ENCODE measurements around the gene HIVEP3. TPM values are rescaled to one million over a fixed set of nuclear protein-coding genes. Genes with fewer than 3 reads are reported as not detected.

The HIVEP3 gene
- total RNA-seq, 1 donor from 2014 or later = 5.7 TPM

GRCh38 chr1:41461790-41462679 is 456.7 kb downstream of the HIVEP3 start:
- H3K36me3 ChIP-seq = no peaks in the 10 kb centered on the region
- H3K4me3 ChIP-seq = no peak overlapping the region
- H3K27ac ChIP-seq (replicated peaks) = no peak overlapping the region
- H3K9me3 ChIP-seq (replicated peaks) = no peaks in the 10 kb centered on the region
- H3K27me3 ChIP-seq (ENCODE audit: low read depth) = no peaks in the 10 kb centered on the region
- intact Hi-C loops (cut with micrococcal nuclease) = no loop called here
- no peak for TF ChIP-seq CTCF (IDR thresholded peaks at IDR 0.05; ENCODE audit: borderline replicate concordance)
- H3K4me1 ChIP-seq = peaks cover 13% of the 10 kb centered on the region
- DNase-seq = no peak

- no peaks in the 10 kb centered on the region for H3K36me3 ChIP-seq
- intact Hi-C loops (cut with micrococcal nuclease) = no loop called here
- H3K27me3 ChIP-seq (ENCODE audit: low read depth) = no peaks in the 10 kb centered on the region
- no peaks in the 10 kb centered on the region for H3K9me3 ChIP-seq (replicated peaks)
- H3K4me3 ChIP-seq = no peak overlapping the region
- DNase-seq = no peak
- peak overlapping the region; percentile 67 for H3K27ac ChIP-seq (replicated peaks)
- peaks cover 45% of the 10 kb centered on the region for H3K4me1 ChIP-seq
- TF ChIP-seq CTCF (IDR thresholded peaks at IDR 0.05; ENCODE audit: borderline replicate concordance) = no peak
Observed at GRCh38 chr1:41456847-41457540, 461.7 kb downstream of the HIVEP3 start.

Other genes starting within 250 kb of the HIVEP3 start
- not detected for gene GUCA2B, start 234.5 kb upstream of the HIVEP3 start, total RNA-seq
- not detected for gene GUCA2A, start 245.8 kb upstream of the HIVEP3 start, total RNA-seq

All from left ventricle myocardium inferior (tissue), 1 donor.